GM21723 (cell line): ENCODE measurements around the gene TMEM259.

Source experiments
- ATAC-seq: cut with Tn5 transposase; IDR thresholded peaks from one replicate; pipeline ENCODE4 v1.9.1; 2021; ENCODE audit warnings: mild to moderate bottlenecking, moderate library complexity; ENCODE audit not compliant: unreplicated experiment

The TMEM259 gene

GRCh38 chr19:1020868-1021425 is at the start of gene TMEM259:
TMEM259 (minus strand) TSS chr19:1021123; CDS start chr19:1020996, 127 bp downstream.
- ATAC-seq = peak; percentile 73

DNA sequence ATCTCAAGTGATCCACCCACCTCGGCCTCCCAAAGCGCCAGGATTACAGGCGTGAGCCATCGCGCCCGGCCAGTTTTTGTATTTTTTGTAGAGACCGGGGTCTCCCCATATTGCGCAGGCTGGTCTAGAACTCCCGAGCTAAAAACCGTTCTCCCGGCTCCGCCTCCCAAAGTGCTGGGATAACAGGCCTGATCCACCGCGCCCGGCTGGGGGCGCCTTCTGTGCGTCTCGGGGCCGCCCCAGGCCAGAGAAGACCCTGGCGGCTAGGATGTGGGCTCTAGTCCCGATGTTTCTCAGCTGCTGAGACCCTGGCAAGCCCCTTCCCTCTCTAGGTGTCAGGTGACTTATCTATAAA is 49.6 kb upstream of the TMEM259 start:
- ATAC-seq = no peak

DNA sequence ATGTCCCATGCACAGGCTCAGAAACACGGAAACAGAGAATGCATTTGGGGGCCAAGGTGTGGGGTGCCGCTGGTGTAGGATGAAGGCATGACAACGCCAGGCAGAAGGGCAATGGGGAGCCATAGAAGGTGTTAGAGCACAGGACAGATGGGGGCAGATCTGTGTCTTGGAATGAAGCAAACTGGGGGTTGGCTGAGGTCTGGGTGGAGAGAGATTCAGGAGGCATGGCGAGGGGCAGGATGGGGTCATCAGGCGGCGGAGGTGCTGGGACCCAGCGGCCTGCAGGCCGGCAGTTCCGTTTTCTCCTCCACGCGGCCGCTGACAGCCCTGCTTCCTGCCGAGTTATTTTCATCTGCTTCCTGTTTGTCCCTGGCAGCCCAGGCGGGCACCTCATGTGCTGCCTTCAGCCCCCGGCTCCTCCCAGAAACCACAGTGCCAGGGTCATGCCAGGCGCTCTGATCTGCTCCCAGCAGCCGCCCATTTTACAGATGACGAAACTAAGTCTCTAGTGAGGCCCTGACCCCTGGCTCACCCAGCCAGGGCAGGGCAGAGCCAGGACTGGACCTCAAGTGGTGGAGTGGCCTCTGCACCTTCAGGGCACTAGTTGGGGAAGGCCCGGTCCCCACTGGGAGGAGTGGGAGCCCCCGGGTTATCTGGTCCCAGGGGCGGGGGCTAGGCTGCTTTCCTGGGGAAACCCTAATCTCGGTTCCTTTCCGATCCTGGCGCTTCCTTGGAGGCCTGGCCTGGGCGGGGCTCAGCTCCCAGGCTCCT is 48.3 kb upstream of the TMEM259 start:
- no peak for ATAC-seq

GRCh38 chr19:1068009-1069001 is 47.4 kb upstream of the TMEM259 start:
- no peak for ATAC-seq

DNA sequence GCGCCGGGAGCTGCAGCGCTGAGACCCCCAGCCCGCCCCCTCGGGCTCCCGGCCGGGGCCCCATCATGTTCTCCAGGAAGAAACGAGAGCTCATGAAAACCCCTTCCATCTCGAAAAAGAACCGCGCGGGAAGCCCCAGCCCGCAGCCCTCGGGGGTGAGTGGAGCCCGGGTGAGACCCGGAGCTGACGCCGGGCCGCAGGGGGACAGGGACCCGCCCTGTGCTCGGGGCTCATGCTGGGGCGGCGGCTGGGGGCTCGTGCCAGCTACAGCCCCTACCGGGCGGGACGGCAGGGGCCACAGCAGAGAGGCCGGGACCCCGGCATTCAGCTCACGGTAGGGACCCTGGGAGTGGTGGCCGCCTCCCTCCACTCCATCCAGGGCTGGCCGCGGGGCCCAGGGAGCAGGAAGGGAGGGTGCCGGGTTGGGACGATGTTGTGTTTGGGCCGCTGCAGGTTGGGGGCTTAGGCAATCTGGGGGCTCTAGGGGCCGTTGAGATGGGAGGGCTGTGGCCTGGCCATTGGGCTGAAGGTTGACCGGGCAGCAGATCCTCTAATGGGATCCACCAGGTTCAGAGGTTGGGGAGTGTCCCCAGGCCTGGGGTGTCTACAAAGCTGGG is 46.5 kb upstream of the TMEM259 start:
- ATAC-seq = no peak

GRCh38 chr19:1066748-1067340 is 45.9 kb upstream of the TMEM259 start, which contains the start of gene ARHGAP45:
ARHGAP45 (plus strand) TSS chr19:1067167; CDS start chr19:1067406, 239 bp downstream.
- ATAC-seq = no peak

- no peak for ATAC-seq
Observed at GRCh38 chr19:1066251-1066747, 45.4 kb upstream of the TMEM259 start.

GRCh38 chr19:1065606-1066109 is 44.7 kb upstream of the TMEM259 start:
- ATAC-seq = no peak

DNA sequence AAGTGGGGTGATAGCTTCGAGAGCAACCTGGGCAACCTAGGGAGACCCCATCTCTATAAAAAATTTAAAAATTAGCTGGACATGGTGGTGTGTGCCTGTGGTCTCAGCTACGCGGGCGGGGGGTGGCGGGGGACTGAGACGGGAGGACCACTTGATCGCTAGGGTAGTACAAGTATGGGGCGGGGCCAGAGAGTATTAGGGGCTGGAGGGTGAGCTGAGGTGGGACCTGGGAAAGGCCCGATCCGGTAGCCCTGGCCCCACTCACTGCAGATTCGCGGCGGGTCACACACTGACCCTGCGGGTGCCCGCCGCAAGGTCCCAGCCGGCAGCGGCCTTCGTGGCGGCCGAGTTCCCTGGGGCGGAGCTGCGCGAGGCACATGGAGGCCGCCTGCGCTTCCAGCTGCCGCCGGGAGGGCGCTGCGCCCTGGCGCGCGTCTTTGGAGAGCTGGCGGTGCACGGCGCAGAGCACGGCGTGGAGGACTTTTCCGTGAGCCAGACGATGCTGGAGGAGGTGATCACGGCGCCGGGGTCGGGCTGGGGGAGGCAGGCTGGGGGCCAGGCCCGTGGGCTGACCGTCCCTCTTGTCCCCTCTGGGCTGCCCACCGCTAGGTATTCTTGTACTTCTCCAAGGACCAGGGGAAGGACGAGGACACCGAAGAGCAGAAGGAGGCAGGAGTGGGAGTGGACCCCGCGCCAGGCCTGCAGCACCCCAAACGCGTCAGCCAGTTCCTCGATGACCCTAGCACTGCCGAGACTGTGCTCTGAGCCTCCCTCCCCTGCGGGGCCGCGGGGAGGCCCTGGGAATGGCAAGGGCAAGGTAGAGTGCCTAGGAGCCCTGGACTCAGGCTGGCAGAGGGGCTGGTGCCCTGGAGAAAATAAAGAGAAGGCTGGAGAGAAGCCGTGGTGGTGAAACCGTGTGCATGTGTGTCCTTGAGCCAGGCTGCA is 44.0 kb upstream of the TMEM259 start:
- no peak for ATAC-seq

DNA sequence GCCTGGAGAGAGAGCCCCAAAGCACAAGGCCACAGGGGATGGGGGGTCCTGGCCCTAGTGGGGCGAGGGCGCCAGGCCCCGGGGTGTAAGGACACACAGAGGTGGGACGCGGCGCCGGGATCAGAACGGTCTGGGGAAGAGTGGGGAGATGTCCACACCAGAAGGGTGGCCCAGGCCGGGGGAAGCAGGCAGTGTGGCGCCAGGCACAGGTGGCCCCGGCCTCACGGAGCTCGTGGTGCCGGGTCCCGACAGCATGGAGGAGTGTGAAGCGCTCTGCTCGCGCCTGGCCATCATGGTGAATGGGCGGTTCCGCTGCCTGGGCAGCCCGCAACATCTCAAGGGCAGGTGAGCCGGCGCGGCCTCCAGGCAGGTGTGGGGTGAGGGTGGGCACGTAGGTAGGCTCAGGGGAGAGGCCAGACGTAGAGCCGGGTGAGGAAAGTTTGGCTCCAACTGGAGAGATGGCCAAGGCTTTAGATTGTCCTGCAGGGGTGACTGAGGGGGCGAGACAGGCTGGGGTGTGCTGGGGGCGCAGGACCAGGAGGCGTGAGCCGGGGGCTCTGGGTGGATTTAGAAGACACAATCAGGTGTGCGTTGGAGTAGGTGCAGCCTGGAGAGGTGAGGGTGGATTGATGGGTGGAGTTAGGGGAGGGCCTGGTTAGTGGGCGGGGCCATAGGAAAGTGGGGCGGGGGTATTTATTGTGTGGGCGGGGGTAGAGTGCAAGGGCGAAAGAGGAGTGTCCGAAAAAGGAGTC is 43.2 kb upstream of the TMEM259 start:
- no peak for ATAC-seq

DNA sequence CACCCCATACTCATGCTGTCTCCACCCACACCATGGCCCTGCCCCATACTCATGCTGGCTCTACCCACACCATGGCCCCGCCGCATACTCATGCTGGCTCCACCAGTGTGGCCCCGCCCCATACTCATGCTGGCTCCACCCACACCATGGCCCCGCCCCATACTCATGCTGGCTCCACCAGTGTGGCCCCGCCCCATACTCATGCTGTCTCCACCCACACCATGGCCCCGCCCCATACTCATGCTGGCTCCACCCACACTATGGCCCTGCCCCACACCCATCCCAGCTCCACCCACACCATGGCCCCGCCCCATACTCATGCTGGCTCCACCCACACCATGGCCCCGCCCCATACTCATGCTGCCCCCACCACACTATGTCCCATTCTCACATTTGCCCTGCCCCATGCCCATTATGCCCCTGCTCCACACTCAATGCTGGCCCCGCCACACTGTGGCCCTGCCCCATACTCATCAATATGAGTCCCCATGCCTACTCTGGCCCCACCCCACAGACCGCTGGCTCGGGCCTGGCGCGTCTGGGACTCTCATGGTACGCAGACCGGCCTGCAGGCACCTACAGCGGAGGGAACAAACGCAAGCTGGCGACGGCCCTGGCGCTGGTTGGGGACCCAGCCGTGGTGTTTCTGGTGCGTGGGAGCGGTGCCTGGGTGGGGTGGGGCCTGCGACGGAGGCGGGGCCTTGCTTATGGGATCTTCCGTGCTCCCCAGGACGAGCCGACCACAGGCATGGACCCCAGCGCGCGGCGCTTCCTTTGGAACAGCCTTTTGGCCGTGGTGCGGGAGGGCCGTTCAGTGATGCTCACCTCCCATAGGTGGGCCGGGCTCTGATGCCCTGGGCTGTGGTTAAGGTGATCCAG is 42.3 kb upstream of the TMEM259 start:
- ATAC-seq = no peak

- no peak for ATAC-seq
Observed at GRCh38 chr19:1062387-1063029, 41.6 kb upstream of the TMEM259 start.

- no peak for ATAC-seq
Observed at GRCh38 chr19:1061987-1062386, 41.1 kb upstream of the TMEM259 start.

- ATAC-seq = no peak
Observed at GRCh38 chr19:1060689-1061088, 39.8 kb upstream of the TMEM259 start.

DNA sequence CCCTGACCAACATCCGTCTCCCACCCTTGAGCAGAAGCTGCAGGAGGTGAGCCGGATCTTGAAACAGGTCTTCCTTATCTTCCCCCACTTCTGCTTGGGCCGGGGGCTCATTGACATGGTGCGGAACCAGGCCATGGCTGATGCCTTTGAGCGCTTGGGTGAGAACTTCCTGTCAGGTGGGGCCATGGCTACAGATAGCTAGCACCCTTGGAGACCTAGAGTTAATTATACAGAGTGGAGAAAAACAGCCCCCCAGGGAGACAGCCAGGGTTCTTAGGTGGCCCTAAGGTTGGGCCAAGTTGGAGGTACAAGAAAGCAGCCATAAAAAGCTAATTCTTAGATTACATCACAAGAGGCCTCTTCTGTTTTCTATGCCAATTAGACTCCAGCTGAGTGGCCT is 37.2 kb upstream of the TMEM259 start:
- ATAC-seq = no peak

DNA sequence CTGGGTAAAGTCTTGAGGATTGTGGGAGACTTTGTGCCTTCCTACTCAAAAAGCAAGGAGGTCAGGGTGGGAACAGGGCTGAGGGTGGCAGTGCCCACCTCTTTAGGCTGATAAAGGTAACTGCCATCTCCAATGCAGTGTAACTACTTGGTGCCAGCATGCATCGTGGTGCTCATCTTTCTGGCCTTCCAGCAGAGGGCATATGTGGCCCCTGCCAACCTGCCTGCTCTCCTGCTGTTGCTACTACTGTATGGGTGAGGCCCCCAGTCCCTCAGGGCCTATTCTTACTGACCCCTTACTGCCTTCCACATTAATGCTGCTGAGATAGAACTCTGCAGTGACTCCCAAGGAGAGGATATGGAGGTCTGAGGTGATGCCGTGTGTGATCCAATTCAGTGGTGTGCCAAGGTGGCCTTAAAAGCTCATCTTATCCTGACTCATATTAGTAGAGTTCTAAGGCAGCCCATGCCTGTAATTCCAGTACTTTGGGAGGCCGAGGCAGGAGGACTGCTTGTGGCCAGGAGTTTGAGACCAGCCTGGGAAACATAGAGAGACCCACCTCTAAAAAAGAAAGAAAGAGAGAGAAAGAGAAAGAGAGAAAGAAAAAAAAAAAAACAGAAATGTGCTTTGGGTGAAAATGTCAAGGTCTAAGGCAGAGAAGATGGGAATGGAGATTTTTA is 36.4 kb upstream of the TMEM259 start:
- ATAC-seq = no peak
